ENCODE results near the gene UVRAG.

The UVRAG gene

GRCh38 chr11:76148231-76148630 lies 333.2 kb downstream of the UVRAG start:
- Histone ChIP-seq H3K9me3 (replicated peaks; ENCODE audit: insufficient read depth, low read length) (no peaks in the 10 kb centered on the region), H3F3A (ENCODE audit: insufficient read depth, low read length) (no peaks in the 10 kb centered on the region), H3K4me1 (ENCODE audit: low read length) (peaks cover 14% of the 10 kb centered on the region), H3K27me3 (replicated peaks; ENCODE audit: insufficient read depth, low read length) (no peaks in the 10 kb centered on the region), H3K9ac (ENCODE audit: low read length) (no peak overlapping the region), H3K9me2 (replicated peaks; ENCODE audit: insufficient read depth, low read length) (no peaks in the 10 kb centered on the region), H3K36me3 (replicated peaks; ENCODE audit: insufficient read depth, low read length) (no peaks in the 10 kb centered on the region), H3K4me3 (ENCODE audit: low read length) (no peak overlapping the region), H3K79me2 (ENCODE audit: low read length) (no peaks in the 10 kb centered on the region), H2AFZ (ENCODE audit: low read length) (no peak overlapping the region), H4K20me1 (ENCODE audit: insufficient read depth, low read length) (no peaks in the 10 kb centered on the region), H3K27ac (ENCODE audit: low read length) (no peak overlapping the region), H3K4me2 (ENCODE audit: low read depth, low read length) (no peak overlapping the region)
- TF ChIP-seq EZH2 (optimal IDR thresholded peaks at IDR 0.05; ENCODE audit: low read depth, low read length) = no peak
- no peak for TF ChIP-seq CTCF (IDR thresholded peaks at IDR 0.05; ENCODE audit: low read length)
- no peak for TF ChIP-seq EZH2phosphoT487 (IDR thresholded peaks at IDR 0.05; ENCODE audit: low read length)
- no peak for DNase-seq

- Histone ChIP-seq H3K4me1 (ENCODE audit: low read length) (peaks cover 19% of the 10 kb centered on the region), H3K27me3 (replicated peaks; ENCODE audit: insufficient read depth, low read length) (no peaks in the 10 kb centered on the region), H3K4me2 (ENCODE audit: low read depth, low read length) (no peak overlapping the region), H3K9me3 (replicated peaks; ENCODE audit: insufficient read depth, low read length) (no peaks in the 10 kb centered on the region), H3K27ac (ENCODE audit: low read length) (no peak overlapping the region), H4K20me1 (ENCODE audit: insufficient read depth, low read length) (no peaks in the 10 kb centered on the region), H3K9ac (ENCODE audit: low read length) (no peak overlapping the region), H3K79me2 (ENCODE audit: low read length) (no peaks in the 10 kb centered on the region), H2AFZ (ENCODE audit: low read length) (no peak overlapping the region), H3K9me2 (replicated peaks; ENCODE audit: insufficient read depth, low read length) (no peaks in the 10 kb centered on the region), H3F3A (ENCODE audit: insufficient read depth, low read length) (no peaks in the 10 kb centered on the region), H3K4me3 (ENCODE audit: low read length) (no peak overlapping the region), H3K36me3 (replicated peaks; ENCODE audit: insufficient read depth, low read length) (no peaks in the 10 kb centered on the region)
- no peak for DNase-seq
- TF ChIP-seq EZH2 (optimal IDR thresholded peaks at IDR 0.05; ENCODE audit: low read depth, low read length) = no peak
- TF ChIP-seq EZH2phosphoT487 (IDR thresholded peaks at IDR 0.05; ENCODE audit: low read length) = no peak
- TF ChIP-seq CTCF (IDR thresholded peaks at IDR 0.05; ENCODE audit: low read length) = no peak
Observed at GRCh38 chr11:76148941-76149613, 334.1 kb downstream of the UVRAG start.

- H3K4me2 ChIP-seq (ENCODE audit: low read depth, low read length) = no peak overlapping the region
- no peaks in the 10 kb centered on the region for H3K27me3 ChIP-seq (replicated peaks; ENCODE audit: insufficient read depth, low read length)
- DNase-seq = no peak
- no peaks in the 10 kb centered on the region for H3K9me2 ChIP-seq (replicated peaks; ENCODE audit: insufficient read depth, low read length)
- H3K79me2 ChIP-seq (ENCODE audit: low read length) = no peaks in the 10 kb centered on the region
- H2AFZ ChIP-seq (ENCODE audit: low read length) = no peak overlapping the region
- H3K9me3 ChIP-seq (replicated peaks; ENCODE audit: insufficient read depth, low read length) = no peaks in the 10 kb centered on the region
- peaks cover 19% of the 10 kb centered on the region for H3K4me1 ChIP-seq (ENCODE audit: low read length)
- no peak overlapping the region for H3K27ac ChIP-seq (ENCODE audit: low read length)
- no peaks in the 10 kb centered on the region for H4K20me1 ChIP-seq (ENCODE audit: insufficient read depth, low read length)
- no peak overlapping the region for H3K4me3 ChIP-seq (ENCODE audit: low read length)
- H3K36me3 ChIP-seq (replicated peaks; ENCODE audit: insufficient read depth, low read length) = no peaks in the 10 kb centered on the region
- no peak overlapping the region for H3K9ac ChIP-seq (ENCODE audit: low read length)
- no peaks in the 10 kb centered on the region for H3F3A ChIP-seq (ENCODE audit: insufficient read depth, low read length)
- no peak for TF ChIP-seq CTCF (IDR thresholded peaks at IDR 0.05; ENCODE audit: low read length)
- TF ChIP-seq EZH2 (optimal IDR thresholded peaks at IDR 0.05; ENCODE audit: low read depth, low read length) = no peak
- no peak for TF ChIP-seq EZH2phosphoT487 (IDR thresholded peaks at IDR 0.05; ENCODE audit: low read length)
Observed at GRCh38 chr11:76149713-76150112, 334.7 kb downstream of the UVRAG start.
